GM10847 (cell line): ENCODE results near the gene QRSL1.

Experiments used
- POLR2A ChIP-seq: IDR thresholded peaks from 2 replicates; pipeline ENCODE4 v1.6.1; 2011; ENCODE audit not compliant: insufficient read length; ENCODE audit errors: extremely low read depth

Gene QRSL1

GRCh38 chr6:106617302-106617701, 12.1 kb upstream of the QRSL1 start:
- TF ChIP-seq POLR2A = no peak

DNA sequence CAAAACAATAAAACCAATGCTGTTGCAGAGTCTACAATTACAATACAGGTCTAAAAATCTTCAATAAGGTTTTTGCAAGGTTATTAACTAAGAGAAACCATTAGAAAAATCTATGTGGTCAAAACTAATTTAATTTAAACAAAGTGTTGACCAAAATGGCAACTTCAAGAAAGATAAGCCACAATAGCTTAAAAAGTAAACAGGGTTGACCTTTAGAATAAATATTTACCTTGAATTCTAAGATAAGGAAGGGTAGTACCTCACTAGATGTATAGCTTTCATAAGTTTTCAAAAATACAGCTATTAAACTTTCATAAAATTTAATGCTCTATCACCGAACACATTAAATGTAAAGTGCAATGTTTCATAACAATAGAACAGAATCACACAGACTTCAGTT, 11.5 kb upstream of the QRSL1 start:
- TF ChIP-seq POLR2A = no peak

DNA sequence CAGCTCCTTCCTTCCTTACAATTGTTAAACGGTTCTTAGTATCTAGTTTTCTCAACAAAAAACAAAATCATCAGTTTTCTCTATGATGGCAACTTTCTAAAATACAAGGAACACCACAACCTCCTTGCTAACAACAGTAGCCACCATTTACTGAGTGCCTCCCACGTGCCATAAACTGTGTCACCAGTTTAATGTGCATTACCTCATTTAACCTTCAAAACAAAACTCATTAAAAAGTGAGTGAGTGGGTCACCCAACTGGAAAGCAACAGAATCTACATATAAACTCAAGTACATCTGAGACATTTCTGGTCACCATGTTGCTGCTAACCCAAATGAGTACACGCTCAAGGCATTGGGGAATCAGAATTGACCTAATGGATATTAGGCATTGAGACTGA, 11.1 kb upstream of the QRSL1 start:
- TF ChIP-seq POLR2A = no peak

DNA sequence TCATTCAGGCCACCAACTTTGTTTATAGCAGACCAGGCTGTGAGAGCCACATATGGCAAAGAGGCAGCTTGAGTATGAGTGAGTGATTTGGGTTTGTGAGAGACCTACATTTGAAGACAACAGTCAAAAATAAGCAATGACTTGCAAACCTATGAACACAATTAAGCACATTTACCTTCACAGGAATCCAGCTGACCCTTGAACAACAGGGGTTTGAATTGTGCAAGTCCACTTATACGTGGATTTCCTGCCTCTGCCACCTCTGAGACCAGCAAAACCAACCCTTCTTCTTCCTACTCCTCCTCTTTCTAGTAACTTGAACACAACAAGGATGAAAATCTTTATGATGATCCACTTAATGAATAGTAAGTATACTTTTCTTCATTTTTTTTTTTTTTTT, 10.2 kb upstream of the QRSL1 start:
- no peak for TF ChIP-seq POLR2A

GRCh38 chr6:106620931-106621672, 8.3 kb upstream of the QRSL1 start:
- TF ChIP-seq POLR2A = no peak

DNA sequence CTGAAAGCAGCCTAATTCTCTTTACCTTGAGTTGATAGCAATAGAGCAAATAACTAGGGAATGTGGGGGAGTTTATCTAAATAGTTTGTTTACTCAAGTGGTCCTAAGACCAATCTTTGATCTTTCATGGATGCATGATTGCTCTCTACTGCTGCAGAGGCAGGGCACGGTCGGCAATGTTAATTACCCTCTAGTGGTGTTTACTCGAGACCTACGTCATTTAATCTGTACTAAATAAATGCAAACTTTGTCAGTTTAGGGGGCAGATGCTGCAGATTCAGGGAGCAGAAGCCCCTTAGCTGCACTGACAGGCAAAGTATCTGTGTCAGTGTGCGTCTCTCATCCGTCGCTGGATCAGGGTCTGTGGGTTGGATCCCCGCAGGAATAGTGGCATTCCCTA, 7.0 kb upstream of the QRSL1 start:
- no peak for TF ChIP-seq POLR2A

- no peak for TF ChIP-seq POLR2A
These were observed 6.3 kb upstream of the QRSL1 start for GRCh38 chr6:106623039-106623438.

DNA sequence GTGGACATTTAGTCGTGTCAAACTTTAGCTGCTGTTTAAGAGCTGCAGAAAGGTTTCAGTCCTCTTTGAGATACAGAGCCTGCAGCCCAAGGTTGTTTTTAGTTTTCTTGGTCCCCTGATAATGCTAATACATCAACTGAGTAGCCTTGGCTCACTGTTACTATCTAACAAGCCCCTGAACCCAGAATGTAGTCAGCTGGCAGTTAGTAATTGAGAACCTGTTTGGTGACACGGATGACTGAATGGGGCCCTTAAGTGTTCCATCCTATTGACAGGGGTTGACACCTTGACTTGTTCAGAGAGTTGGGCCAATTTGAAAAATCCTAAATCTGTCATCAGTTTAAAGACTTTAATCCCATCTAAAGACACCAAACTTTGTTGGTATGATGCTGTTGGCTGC, 2.9 kb upstream of the QRSL1 start:
- no peak for TF ChIP-seq POLR2A

DNA sequence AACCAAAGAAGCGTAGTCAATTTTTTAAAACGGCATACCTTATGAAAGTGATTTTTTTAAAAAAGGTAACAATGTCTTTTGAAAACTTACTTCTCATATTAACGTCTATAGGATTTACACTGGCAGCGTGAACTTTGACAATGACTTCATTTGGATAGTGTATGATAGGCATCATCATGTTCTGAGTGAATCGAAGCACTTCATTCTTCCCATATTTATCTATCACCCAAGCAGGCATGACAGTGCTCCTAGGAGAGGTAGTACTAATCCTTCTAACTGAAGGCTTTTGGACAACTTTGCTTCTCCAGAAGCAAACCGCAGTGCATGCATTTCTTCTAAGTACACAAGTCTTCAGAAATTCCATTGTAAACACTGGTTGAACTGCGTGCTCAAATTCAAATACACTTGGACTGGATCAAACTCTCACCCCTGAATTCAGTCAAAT, 698 bp upstream of the QRSL1 start:
- TF ChIP-seq POLR2A = no peak

DNA sequence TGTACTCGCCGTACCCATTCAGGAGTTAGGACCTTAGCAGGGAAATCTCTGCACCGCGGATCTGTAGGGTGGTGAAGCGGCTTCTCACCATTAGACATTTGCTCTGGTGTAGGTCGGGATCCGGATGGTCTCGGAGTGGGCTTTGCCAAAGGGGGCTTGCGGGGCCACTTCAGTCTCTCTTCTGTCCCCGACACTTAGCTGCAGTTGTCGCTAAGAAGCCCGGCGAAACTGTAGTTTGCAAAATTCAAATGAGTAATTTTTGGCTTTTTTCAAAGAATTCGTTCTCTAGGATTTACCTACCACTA, 433 bp downstream of the QRSL1 start:
- TF ChIP-seq POLR2A = no peak

- no peak for TF ChIP-seq POLR2A
These were observed 988 bp downstream of the QRSL1 start for GRCh38 chr6:106630366-106630765.

DNA sequence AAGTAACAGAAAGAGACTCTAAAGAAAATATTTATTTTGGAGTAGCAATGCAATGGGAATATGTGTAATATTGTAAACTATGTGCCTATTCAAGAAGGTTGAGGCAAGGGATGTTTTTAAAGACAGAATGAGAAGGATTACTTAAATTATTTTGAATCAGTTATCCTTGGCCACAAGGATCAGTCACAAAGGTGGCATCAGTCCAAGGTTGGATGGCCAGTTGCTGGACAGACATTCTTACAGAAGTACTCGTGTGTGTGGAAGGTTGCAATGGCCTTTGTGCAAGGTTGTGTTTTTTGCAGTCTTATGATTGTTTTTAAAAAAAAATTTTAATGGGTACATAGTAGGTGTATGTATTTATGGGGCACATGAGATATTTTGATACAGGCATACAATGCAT, 2.0 kb downstream of the QRSL1 start:
- no peak for TF ChIP-seq POLR2A

GRCh38 chr6:106634565-106634964, 5.2 kb downstream of the QRSL1 start:
- no peak for TF ChIP-seq POLR2A

- no peak for TF ChIP-seq POLR2A
These were observed 7.8 kb downstream of the QRSL1 start for GRCh38 chr6:106637051-106637716.

GRCh38 chr6:106637717-106638341, 8.5 kb downstream of the QRSL1 start:
- TF ChIP-seq POLR2A = no peak

DNA sequence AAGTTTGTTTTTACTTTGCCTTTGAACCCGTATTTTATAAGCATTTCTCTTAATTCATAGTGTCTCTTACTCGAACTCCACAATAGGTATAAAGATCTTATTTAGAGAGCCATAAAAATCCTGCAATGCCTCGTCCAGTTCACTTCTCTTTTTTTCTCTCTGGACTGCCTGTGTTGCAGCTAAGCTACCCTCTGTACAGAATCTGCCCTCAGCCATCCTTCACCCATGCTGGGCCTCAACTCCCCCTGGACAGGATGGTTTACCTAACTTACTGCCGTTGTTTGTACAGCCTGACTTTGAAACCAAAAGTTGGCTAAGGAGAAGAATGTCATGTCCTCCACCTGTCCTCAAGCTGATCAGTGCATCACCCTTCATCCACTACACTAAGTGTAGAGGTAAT, 10.4 kb downstream of the QRSL1 start:
- no peak for TF ChIP-seq POLR2A
